Activated CD8-positive, alpha-beta memory T cell treated with anti-CD3 and anti-CD28 coated beads for 4 hours (primary cell): Measurements from ENCODE around the gene PCED1A.
"Not testable (repeated sequence)": the region's sequence is repeated elsewhere in the genome, so short reads cannot be mapped to it uniquely, and the experiment has no call there.

Source experiments
- DNase-seq, 2 donors: peaks; one replicate each; pipeline ENCODE4 v3.0.0-alpha.2; 2020; ENCODE audit warnings: low read depth in 2 of 2

PCED1A gene

GRCh38 chr20:2826655-2827054 lies 13.8 kb downstream of the PCED1A start:
- DNase-seq, result no peak

GRCh38 chr20:2825761-2826160 lies 14.7 kb downstream of the PCED1A start:
- DNase-seq, result no peak

DNA sequence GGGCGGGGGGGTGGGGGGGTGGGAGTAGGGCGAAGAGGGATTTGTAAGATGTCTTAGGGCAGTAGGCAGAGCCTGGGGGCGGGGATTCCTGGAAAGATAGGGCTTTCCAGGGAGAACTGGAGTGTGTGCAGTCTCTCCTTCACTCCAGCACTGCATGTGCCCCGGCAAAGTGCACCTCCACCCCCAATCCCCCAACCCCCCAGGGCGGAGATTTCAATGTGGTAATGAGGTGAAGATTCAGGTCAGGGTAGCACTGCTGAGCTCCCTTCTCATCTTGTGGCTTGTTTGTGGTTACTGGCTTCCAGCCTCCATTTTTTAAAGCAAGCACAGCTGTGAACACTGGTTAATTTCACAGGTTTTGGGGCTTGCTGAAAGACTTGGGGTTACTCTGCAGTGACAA lies 18.4 kb downstream of the PCED1A start:
- no peak for DNase-seq

DNA sequence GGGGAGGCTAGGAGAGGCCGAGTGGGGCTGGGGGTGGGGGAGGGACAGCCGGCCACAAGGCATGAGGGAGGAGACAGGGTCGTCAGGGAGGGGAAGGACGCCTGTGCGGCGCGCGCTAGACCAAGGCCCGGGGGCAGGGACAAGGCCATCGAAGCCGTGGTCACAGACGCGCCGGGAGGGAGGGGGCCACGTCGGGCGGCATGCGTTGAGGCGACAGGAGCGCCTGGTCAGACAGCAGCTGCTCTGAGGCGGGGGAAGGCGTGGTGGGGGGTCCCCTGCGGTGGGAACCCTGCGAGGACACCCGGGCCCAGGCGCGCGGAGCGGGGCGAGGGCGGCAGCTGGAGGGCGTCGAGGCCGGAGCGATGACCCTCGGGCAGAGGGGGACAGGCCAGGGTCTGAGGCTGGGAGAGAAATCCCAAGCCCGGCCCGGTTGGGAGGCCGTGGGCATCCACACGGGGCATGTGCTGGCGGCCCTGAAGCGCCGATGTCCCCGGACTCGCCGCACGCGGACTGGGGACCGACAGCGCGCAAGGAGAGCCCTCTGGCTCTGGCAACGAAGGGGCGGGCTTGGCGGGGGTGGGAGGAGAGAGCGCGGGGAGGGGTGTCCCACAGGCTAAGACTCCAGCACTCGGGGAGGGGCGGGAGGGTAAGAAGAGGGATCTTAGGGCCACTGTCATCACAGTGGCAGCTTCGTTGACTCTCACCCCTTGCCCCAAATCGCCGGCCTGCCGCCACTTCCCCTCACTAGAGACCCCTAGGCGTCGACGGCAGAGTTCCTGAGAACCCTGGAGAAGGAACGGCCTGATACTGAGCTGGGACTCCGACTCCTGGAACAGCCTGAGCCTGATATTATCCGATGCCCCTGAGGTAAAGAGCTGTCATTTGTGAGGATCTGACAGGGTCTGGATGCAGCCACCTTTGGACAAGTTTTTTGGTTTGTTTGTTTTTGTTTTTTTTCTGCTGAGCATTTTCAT lies 19.3 kb downstream of the PCED1A start:
- no peak for DNase-seq

DNA sequence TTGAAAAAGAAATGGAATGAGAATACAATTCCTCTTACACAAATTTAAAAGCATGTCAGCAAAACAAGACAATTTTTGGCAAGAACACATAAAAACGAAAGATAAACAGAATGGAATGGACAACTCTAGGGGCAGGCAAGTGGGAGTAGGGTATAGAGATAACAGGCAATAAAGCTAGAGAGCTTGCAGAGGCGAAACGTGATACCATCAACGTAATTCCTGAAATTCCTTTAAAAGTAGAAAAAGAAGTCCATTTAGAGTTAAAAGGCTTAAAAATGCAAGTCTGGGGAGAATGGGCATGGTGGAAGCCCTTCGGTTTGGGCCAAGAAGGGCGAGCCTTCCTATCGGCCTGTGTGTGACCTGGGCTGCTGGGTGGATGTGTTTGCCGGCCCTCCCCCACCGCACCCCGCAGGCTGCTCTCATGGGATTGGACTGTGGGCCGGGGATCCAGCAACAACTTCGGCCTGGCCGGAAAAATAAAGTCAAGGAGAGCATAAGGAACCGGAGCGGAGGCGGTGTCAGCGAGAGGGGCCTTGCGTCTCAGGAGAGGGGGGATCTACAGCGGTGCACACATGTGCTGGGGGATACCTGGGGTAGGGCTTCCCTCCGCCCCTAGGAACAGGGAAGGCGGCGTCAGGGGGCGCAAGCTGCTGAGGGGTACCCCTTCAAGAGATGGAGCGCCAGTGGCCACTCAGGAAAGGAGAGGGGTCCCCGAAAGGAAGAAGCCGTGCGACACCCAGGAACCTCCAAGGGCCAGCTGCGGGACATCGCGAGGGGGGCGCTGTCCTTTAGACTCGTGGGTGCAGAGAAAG lies 20.2 kb downstream of the PCED1A start:
- no peak for DNase-seq

- DNase-seq, result no peak
Measured at GRCh38 chr20:2817891-2818595, 22.4 kb downstream of the PCED1A start.

DNA sequence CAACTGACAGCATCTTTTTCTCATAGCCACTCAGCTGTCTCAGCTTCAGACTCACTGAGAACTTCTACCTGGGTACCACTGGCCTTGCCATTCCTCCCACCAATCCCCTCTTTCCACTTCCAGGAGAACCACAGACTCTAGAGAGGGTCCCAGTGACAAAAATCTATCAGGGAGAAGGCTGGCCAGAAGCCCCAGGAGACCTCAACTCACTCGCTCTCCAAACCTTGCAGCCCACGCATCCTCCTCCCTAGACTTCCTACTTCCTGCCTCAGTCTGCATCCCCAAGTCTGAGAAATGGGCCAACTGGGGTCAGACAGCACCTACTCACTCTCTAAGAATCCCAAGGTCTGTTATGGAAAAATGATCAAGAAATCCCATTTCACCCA lies 23.1 kb downstream of the PCED1A start:
- no peak for DNase-seq

DNA sequence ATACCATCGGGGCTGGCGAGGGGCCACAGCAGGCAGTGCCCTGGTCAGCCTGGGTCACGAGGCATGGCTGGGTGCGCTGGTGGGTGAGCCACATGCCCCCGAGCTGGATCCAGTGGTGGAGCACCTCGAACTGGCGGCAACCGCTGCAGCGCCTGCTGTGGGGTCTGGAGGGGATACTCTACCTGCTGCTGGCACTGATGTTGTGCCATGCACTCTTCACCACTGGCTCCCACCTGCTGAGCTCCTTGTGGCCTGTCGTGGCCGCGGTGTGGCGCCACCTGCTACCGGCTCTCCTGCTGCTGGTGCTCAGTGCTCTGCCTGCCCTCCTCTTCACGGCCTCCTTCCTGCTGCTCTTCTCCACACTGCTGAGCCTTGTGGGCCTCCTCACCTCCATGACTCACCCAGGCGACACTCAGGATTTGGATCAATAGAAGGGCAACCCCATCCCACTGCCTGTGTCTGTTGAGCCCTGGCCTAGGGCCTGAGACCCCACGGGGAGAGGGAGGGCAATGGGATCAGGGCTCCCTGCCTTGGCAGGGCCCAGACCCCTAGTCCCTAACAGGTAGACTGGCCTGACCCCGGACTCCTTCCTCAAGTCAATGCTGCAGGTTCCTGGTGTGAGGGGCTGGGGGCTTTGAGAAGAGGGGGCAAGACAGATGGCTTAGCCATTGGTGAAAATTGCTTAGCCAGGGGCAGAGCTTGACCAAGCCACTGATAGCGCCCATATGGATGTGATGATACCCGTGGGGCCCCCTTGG lies 23.7 kb downstream of the PCED1A start:
- DNase-seq, result no peak

GRCh38 chr20:2816030-2816582 lies 24.3 kb downstream of the PCED1A start, which contains the start of gene TMEM239:
TMEM239 (plus strand) TSS chr20:2816364; CDS start chr20:2816555, 191 bp downstream.
- no peak for DNase-seq

GRCh38 chr20:2815242-2815900 lies 25.1 kb downstream of the PCED1A start:
- DNase-seq, result no peak

- DNase-seq, result no peak
Measured at GRCh38 chr20:2814587-2815051, 25.8 kb downstream of the PCED1A start, which contains the start of gene C20orf141. C20orf141 (plus strand) TSS chr20:2814987; CDS start chr20:2815185, 198 bp downstream.

GRCh38 chr20:2814076-2814475 lies 26.4 kb downstream of the PCED1A start:
- no peak for DNase-seq

GRCh38 chr20:2812189-2812588 lies 28.3 kb downstream of the PCED1A start:
- DNase-seq, result no peak

DNA sequence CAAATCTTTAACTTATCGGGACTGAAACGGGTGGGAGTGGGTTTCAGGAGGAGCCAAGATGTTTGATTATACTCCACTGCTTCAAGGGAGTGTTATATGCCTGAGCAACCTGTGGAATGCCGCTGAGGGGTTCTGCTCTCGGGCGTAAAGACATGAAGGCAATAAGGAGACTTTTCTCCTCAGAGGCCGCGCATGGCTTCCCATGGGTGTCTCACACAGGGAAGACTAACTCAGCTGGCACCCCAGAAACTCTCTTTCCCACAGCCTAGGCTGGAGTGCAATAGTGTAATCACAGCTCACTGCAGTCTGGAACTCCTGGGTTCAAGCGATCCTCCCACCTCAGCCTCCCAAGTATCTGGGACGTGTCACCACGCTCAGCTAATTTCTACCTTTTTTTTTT lies 30.8 kb downstream of the PCED1A start:
- no peak for DNase-seq

GRCh38 chr20:2807929-2808328 lies 32.5 kb downstream of the PCED1A start:
- not testable (repeated sequence) for DNase-seq

DNA sequence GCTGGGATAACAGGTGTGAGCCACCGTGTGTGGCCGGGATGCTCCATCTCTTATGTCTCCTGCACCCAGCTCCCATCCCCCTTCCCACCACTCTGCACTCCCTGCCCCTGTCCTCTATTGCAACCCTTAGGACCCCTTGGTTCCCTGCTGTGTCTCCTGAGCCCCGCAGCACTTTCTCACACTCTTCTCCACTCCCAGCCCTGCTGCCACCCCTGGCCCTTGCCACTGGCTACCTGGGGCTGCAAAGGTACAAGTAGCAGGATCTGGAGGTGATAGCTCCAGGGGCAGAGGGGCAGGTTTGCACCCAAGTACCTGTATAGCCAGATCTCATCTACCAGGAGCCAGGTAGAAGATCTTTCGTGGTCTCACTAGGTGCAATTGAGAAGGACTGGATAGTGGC lies 33.4 kb downstream of the PCED1A start:
- no peak for DNase-seq

DNA sequence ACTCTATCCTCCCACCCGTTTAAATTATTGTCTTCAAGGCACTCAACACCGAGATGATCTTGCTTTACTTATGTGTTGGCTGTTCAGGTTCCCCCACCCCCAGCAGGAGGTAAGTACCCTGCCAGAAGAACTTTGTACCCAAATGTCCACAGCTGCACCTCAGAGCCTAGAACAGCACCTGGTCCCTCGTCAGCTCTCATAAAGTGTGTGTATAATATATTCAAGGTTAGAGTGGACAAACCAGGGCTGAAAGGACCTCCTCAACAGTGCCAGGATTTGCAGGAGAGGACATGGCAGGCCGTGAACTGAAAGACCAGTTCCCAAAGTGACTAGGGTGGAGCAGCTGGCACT lies 34.1 kb downstream of the PCED1A start:
- DNase-seq, result no peak

DNA sequence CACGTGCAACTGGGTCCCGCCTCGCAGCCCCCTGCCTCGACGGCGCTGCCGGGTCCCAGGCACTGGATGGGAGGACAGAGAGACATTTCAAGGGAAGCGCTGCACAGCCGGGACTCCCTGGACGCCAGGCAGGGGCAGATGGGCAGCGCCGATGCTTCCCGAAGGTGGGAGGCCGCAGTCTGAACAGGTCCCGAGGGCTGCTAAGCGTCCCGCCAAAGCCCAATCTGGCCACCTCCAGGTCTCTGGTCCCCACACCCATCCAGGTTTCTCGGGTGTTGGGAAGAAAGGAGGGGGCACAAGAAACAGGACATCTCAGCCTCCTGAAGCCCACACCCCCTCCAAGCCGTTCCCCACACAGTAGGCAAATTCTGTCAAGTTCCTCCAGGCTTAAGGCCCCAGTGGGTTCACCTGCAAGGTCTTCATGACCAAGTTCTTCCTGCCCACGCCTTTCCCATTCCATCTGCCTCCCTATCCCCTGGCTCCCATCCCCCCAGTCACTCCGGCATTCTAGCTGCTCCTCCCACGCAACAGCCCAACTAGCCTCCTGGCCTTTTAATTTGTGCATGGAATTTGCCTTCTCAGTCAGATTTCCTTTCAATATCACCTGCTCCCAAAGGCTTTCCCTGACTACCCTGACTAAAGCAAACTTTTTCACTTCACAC lies 34.6 kb downstream of the PCED1A start:
- no peak for DNase-seq

DNA sequence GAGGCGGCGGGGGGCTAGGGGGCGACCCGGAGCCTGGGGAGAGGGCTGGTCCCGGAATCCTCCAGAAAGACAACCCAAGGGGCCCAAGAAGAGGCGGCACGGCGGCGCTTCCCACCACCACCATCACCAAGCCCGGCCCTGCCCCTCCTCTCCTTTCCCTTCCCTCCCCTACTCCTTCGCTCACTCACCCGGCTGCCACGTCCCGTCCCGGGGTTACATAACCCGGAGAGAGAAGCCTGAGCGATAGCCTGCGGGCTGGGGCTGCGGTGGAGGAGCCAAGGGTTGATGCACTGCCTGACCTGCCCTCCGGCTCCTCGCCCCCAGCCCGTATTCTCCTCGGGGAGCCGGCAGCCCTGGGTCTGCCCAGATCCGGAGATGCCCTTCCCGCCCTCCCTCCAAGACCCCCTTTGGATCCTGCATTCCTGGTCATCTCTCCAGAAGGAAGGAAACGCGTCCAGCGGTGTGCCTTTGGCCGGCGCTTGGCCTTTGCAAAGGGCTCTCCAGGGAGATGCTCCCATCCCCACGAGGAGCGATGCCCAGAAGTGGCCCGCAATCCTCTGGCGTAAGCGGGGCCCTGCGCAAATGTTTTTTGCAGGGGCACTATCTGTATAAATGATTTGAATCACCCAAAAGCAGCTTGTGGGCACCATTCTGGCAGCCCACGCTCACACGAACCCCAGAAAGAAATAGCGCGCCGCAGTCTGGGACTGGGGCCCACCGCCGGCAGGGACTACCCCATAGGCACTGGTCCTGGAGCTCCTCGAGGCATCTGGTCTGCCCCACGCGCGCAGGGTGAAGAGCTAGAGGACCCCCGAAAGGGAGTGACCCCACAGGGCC lies 35.4 kb downstream of the PCED1A start:
- no peak for DNase-seq
